DOHH2 (cell line): ENCODE data around the gene CACNB4.

Experiments
- H3F3A ChIP-seq: fragments of 200-600 bp; sonication (generic), shearing (Covaris generic); 2 replicates; pipeline ENCODE4 v1.6.0; 2016; ENCODE audit warnings: antibody characterized with exemption, mild to moderate bottlenecking; ENCODE audit not compliant: control insufficient read depth, insufficient read depth
- H3K27ac ChIP-seq: fragments of 200-600 bp; sonication (generic); 2 replicates; pipeline ENCODE4 v1.5.1; 2014; ENCODE audit warnings: low read depth, mild to moderate bottlenecking, low read length, moderate library complexity
- H3K27me3 ChIP-seq: fragments of 200-600 bp; sonication (generic); 2 replicates; pipeline ENCODE4 v1.6.1; 2014; ENCODE audit warnings: mild to moderate bottlenecking, low read length, mixed read lengths; ENCODE audit not compliant: control insufficient read depth
- H3K36me3 ChIP-seq: fragments of 200-600 bp; sonication (generic); 2 replicates; pipeline ENCODE4 v1.6.1; 2014; ENCODE audit warnings: mild to moderate bottlenecking, low read length, moderate library complexity, mixed read lengths; ENCODE audit not compliant: control insufficient read depth
- H3K4me1 ChIP-seq: fragments of 200-600 bp; sonication (generic); 2 replicates; pipeline ENCODE4 v1.6.1; 2014; ENCODE audit warnings: mild to moderate bottlenecking, low read length, mixed read lengths; ENCODE audit not compliant: control insufficient read depth
- H3K4me2 ChIP-seq: fragments of 200-600 bp; sonication (generic); 2 replicates; pipeline ENCODE4 v1.6.0; 2014; ENCODE audit warnings: mild to moderate bottlenecking, low read length, moderate library complexity
- H3K4me3 ChIP-seq: fragments of 200-600 bp; sonication (generic); 2 replicates; pipeline ENCODE4 v1.5.1; 2014; ENCODE audit warnings: mild to moderate bottlenecking, low read length, mixed read lengths
- H3K79me2 ChIP-seq: fragments of 200-600 bp; sonication (generic); 2 replicates; pipeline ENCODE4 v1.6.1; 2014; ENCODE audit warnings: mild to moderate bottlenecking, low read length, mixed read lengths; ENCODE audit not compliant: control insufficient read depth
- H3K9me2 ChIP-seq: fragments of 200-600 bp; sonication (generic); replicated peaks from 2 replicates; pipeline ENCODE4 v1.6.1; 2014; ENCODE audit warnings: mild to moderate bottlenecking, low read length, mixed read lengths; ENCODE audit not compliant: control insufficient read depth
- H3K9me3 ChIP-seq: fragments of 200-600 bp; sonication (generic); 2 replicates; pipeline ENCODE4 v1.6.1; 2014; ENCODE audit warnings: antibody characterized with exemption, low read length, mixed read lengths; ENCODE audit not compliant: control insufficient read depth, insufficient read depth
- H4K20me1 ChIP-seq: fragments of 200-600 bp; sonication (generic); 2 replicates; pipeline ENCODE4 v1.6.0; 2014; ENCODE audit warnings: low read depth, mild to moderate bottlenecking, antibody characterized with exemption, low read length, moderate library complexity; ENCODE audit not compliant: control insufficient read depth, insufficient read depth
- CTCF ChIP-seq: fragments of 200-600 bp; sonication (generic); IDR thresholded peaks from one replicate; pipeline ENCODE4 v1.5.1; 2014; ENCODE audit warnings: antibody characterized with exemption, mild to moderate bottlenecking, low read depth, low read length; ENCODE audit not compliant: poor library complexity, severe bottlenecking
- EZH2phosphoT487 ChIP-seq: fragments of 200-600 bp; sonication (generic); IDR thresholded peaks from 2 replicates; pipeline ENCODE4 v1.6.1; 2017; ENCODE audit warnings: borderline replicate concordance, mild to moderate bottlenecking, antibody characterized with exemption, low read length, moderate library complexity, mixed read lengths

Gene CACNB4

GRCh38 chr2:152049541-152049940, 49.3 kb downstream of the CACNB4 start:
- Histone ChIP-seq H3K9me2 (no peaks in the 10 kb centered on the region), H3K79me2 (no peaks in the 10 kb centered on the region), H3K27me3 (no peaks in the 10 kb centered on the region), H3K4me1 (peaks cover 12% of the 10 kb centered on the region), H3K27ac (no peak overlapping the region), H3K4me2 (no peak overlapping the region), H3K9me3 (no peaks in the 10 kb centered on the region), H3K36me3 (no peaks in the 10 kb centered on the region), H3F3A (no peaks in the 10 kb centered on the region), H4K20me1 (no peaks in the 10 kb centered on the region), H3K4me3 (no peak overlapping the region)
- TF ChIP-seq CTCF (no peak), EZH2phosphoT487 (no peak)

- Histone ChIP-seq H3K79me2 (no peaks in the 10 kb centered on the region), H3K4me2 (no peak overlapping the region), H3K27me3 (no peaks in the 10 kb centered on the region), H3F3A (no peaks in the 10 kb centered on the region), H3K27ac (no peak overlapping the region), H3K9me2 (no peaks in the 10 kb centered on the region), H3K36me3 (no peaks in the 10 kb centered on the region), H3K4me1 (peaks cover 12% of the 10 kb centered on the region), H3K4me3 (no peak overlapping the region), H4K20me1 (no peaks in the 10 kb centered on the region), H3K9me3 (no peaks in the 10 kb centered on the region)
- no peak for TF ChIP-seq EZH2phosphoT487
- peak; percentile 71 for TF ChIP-seq CTCF
Measured at GRCh38 chr2:152047824-152048471, 50.9 kb downstream of the CACNB4 start.

GRCh38 chr2:152046940-152047339, 51.9 kb downstream of the CACNB4 start:
- Histone ChIP-seq H3K4me1 (peaks cover 12% of the 10 kb centered on the region), H3K9me3 (no peaks in the 10 kb centered on the region), H3K79me2 (no peaks in the 10 kb centered on the region), H3F3A (no peaks in the 10 kb centered on the region), H3K27me3 (no peaks in the 10 kb centered on the region), H3K36me3 (no peaks in the 10 kb centered on the region), H3K4me3 (no peak overlapping the region), H4K20me1 (no peaks in the 10 kb centered on the region), H3K4me2 (peak overlapping the region; percentile 15), H3K9me2 (no peaks in the 10 kb centered on the region), H3K27ac (no peak overlapping the region)
- no peak for TF ChIP-seq CTCF
- TF ChIP-seq EZH2phosphoT487 = no peak
